Uterus (tissue), 4 donors: ENCODE results near the gene NUBPL. TPM values are rescaled to one million over a fixed set of nuclear protein-coding genes. Genes with fewer than 3 reads are reported as not detected.

Experiments used
- DNase-seq, 2 donors: peaks; one replicate each; pipeline ENCODE4 v3.0.0-alpha.2; 2019 to 2020
- H3K27ac ChIP-seq, 2 donors: fragments of 200-600 bp; sonication (generic); 1 replicate in 1 of 2; 2 replicates in 1 of 2; pipeline ENCODE4 v1.5.1; 2016 to 2018
- H3K27me3 ChIP-seq, 2 donors: fragments of 200-600 bp; sonication (generic); one replicate each; pipeline ENCODE4 v1.5.1; 2018 to 2019; ENCODE audit warnings: control low read depth in 1 of 2
- H3K36me3 ChIP-seq, 2 donors: fragments of 200-600 bp; sonication (generic); one replicate each; pipeline ENCODE4 v1.5.1; 2019; ENCODE audit warnings: control low read depth in 1 of 2
- H3K4me1 ChIP-seq, 2 donors: fragments of 200-600 bp; sonication (generic); one replicate each; pipeline ENCODE4 v1.5.1; 2018 to 2019; ENCODE audit warnings: control low read depth in 1 of 2
- H3K4me3 ChIP-seq, 2 donors: fragments of 200-600 bp; sonication (generic); 1 replicate in 1 of 2; 2 replicates in 1 of 2; pipeline ENCODE4 v1.5.1; 2018 to 2019; ENCODE audit warnings: mild to moderate bottlenecking in 1 of 2
- H3K9me3 ChIP-seq, 2 donors: fragments of 200-600 bp; sonication (generic); one replicate each; pipeline ENCODE4 v1.5.1; 2019; ENCODE audit warnings: control low read depth in 1 of 2
- CTCF ChIP-seq, 4 experiments: fragments of 200-600 bp in 2 of 4; fragments of 450-650 bp in 2 of 4; sonication (generic) in 2 of 4; IDR thresholded peaks; one replicate each; pipeline ENCODE4 v1.5.1; 2016 to 2019; ENCODE audit warnings: antibody characterized with exemption in 4 of 4, mild to moderate bottlenecking in 2 of 4, moderate library complexity in 1 of 4
- POLR2A ChIP-seq, 2 donors: fragments of 450-650 bp; IDR thresholded peaks; one replicate each; pipeline ENCODE4 v1.6.1; 2016; ENCODE audit warnings: antibody characterized with exemption in 2 of 2, mild to moderate bottlenecking in 1 of 2, moderate library complexity in 1 of 2
- intact Hi-C: fragments of 100-400 bp; cut with DNase I; formaldehyde crosslinking; loops from one replicate; pipeline ENCODE4 v1.15.1; 2023; ENCODE audit warnings: low total_unique reads
- total RNA-seq, 4 donors: library from RNA; depleted of rRNA in 3 of 4; stranded (reverse); fragments of >200 nt in 3 of 4; gene quantifications; one replicate each; pipeline versions ENCODE4 v1.1.0 to v1.2.4, GENCODE V29; 2014 to 2023
- donor health status: DM: yes; HTN: yes; CAD: no.

NUBPL gene
- total RNA-seq, 4 donors from 2014 or later: 1.5 to 31.5 (median 12.2) TPM

GRCh38 chr14:31876741-31877140 is 315.5 kb downstream of the NUBPL start:
- TF ChIP-seq CTCF (IDR thresholded peaks at IDR 0.05): no peak
- TF ChIP-seq POLR2A (IDR thresholded peaks at IDR 0.05): no peak
- H3K36me3 ChIP-seq: no peaks in the 10 kb centered on the region
- no peaks in the 10 kb centered on the region for H3K27me3 ChIP-seq
- intact Hi-C loops: no loop called here
- no peak overlapping the region for H3K27ac ChIP-seq
- H3K4me3 ChIP-seq: no peak overlapping the region
- no peaks in the 10 kb centered on the region for H3K9me3 ChIP-seq
- H3K4me1 ChIP-seq: no peaks in the 10 kb centered on the region
- no peak for DNase-seq

GRCh38 chr14:31877255-31877798 is 316.1 kb downstream of the NUBPL start:
- Histone ChIP-seq H3K4me3 (no peak overlapping the region), H3K27ac (peak overlapping the region in 1 of 2 donors; percentile 21), H3K36me3 (no peaks in the 10 kb centered on the region), H3K9me3 (no peaks in the 10 kb centered on the region), H3K27me3 (no peaks in the 10 kb centered on the region), H3K4me1 (no peaks in the 10 kb centered on the region)
- DNase-seq: no peak
- no peak for TF ChIP-seq CTCF (IDR thresholded peaks at IDR 0.05)
- no peak for TF ChIP-seq POLR2A (IDR thresholded peaks at IDR 0.05)
- intact Hi-C loops: no loop called here

- intact Hi-C loops: no loop called here
- TF ChIP-seq POLR2A (IDR thresholded peaks at IDR 0.05): no peak
- Histone ChIP-seq H3K9me3 (no peaks in the 10 kb centered on the region), H3K27me3 (no peaks in the 10 kb centered on the region), H3K36me3 (no peaks in the 10 kb centered on the region), H3K27ac (no peak overlapping the region), H3K4me1 (no peaks in the 10 kb centered on the region), H3K4me3 (no peak overlapping the region)
- DNase-seq: no peak
These were observed 318.6 kb downstream of the NUBPL start for GRCh38 chr14:31879661-31880348.

GRCh38 chr14:31880935-31881334 is 319.7 kb downstream of the NUBPL start:
- no peaks in the 10 kb centered on the region for H3K9me3 ChIP-seq
- no peak for DNase-seq
- H3K4me1 ChIP-seq: no peaks in the 10 kb centered on the region
- TF ChIP-seq POLR2A (IDR thresholded peaks at IDR 0.05) (no peak), CTCF (IDR thresholded peaks at IDR 0.05) (no peak)
- H3K27me3 ChIP-seq: no peaks in the 10 kb centered on the region
- intact Hi-C loops: no loop called here
- no peak overlapping the region for H3K4me3 ChIP-seq
- H3K36me3 ChIP-seq: no peaks in the 10 kb centered on the region
- no peak overlapping the region for H3K27ac ChIP-seq

GRCh38 chr14:31881531-31882310 is 320.5 kb downstream of the NUBPL start:
- Histone ChIP-seq H3K9me3 (no peaks in the 10 kb centered on the region), H3K36me3 (no peaks in the 10 kb centered on the region), H3K27me3 (no peaks in the 10 kb centered on the region), H3K4me3 (no peak overlapping the region), H3K27ac (no peak overlapping the region), H3K4me1 (no peaks in the 10 kb centered on the region)
- no peak for DNase-seq
- intact Hi-C loops: no loop called here
- TF ChIP-seq POLR2A (IDR thresholded peaks at IDR 0.05): no peak
- no peak for TF ChIP-seq CTCF (IDR thresholded peaks at IDR 0.05)
